Naive thymus-derived CD4-positive, alpha-beta T cell (primary cell): ENCODE data around the gene SIN3A. TPM values are rescaled to one million over a fixed set of nuclear protein-coding genes. Genes with fewer than 3 reads are reported as not detected.

Source experiments
- ATAC-seq: fragments of 150-1000 bp; cut with Tn5 transposase; 2 replicates; pipeline ENCODE4 v1.10.0; 2021; ENCODE audit warnings: mild to moderate bottlenecking, moderate library complexity
- CTCF ChIA-PET: fragments of 350-600 bp; sonication (Branson Sonifier 250); formaldehyde crosslinking; loops from one replicate; lab custom pipeline; 2021; ENCODE audit warnings: antibody characterized with exemption; lab: Charles Lee
- POLR2A ChIA-PET: fragments of 350-600 bp; sonication (Branson Sonifier 250); formaldehyde crosslinking; loops from one replicate; lab custom pipeline; 2021; ENCODE audit warnings: antibody characterized with exemption, inconsistent platforms; lab: Charles Lee
- DNase-seq, 9 donors: peaks; one replicate each; pipeline versions ENCODE4 v3.0.0 to v3.0.0-alpha.2; 2020 to 2022; ENCODE audit warnings: mixed read lengths in 1 of 9
- H3K27ac ChIP-seq: one replicate; pipeline ENCODE4 v1.7.0; 2013; ENCODE audit warnings: mild to moderate bottlenecking, low read depth, low read length, moderate library complexity
- H3K27me3 ChIP-seq, 2 donors: one replicate each; pipeline ENCODE4 v1.7.0; 2013; ENCODE audit warnings: low read length in 2 of 2, mild to moderate bottlenecking in 2 of 2, moderate library complexity in 2 of 2; ENCODE audit not compliant: control insufficient read depth in 2 of 2, insufficient read depth in 2 of 2
- H3K36me3 ChIP-seq, 3 experiments: 1 replicate in 2 of 3; 2 replicates in 1 of 3; pipeline ENCODE4 v1.7.0; 2013; ENCODE audit warnings: low read length in 3 of 3, mild to moderate bottlenecking in 3 of 3, moderate library complexity in 1 of 3; ENCODE audit not compliant: insufficient read depth in 3 of 3, control insufficient read depth in 2 of 3
- H3K4me1 ChIP-seq, 2 donors: one replicate each; pipeline ENCODE4 v1.7.0; 2013; ENCODE audit warnings: low read length in 2 of 2, mild to moderate bottlenecking in 2 of 2, moderate library complexity in 1 of 2; ENCODE audit not compliant: control insufficient read depth in 2 of 2, insufficient read depth in 2 of 2
- H3K4me3 ChIP-seq: 2 replicates; pipeline ENCODE4 v1.7.0; 2013; ENCODE audit warnings: mild to moderate bottlenecking, low read length
- H3K9me3 ChIP-seq, 3 experiments: 1 replicate in 2 of 3; 2 replicates in 1 of 3; pipeline ENCODE4 v1.7.0; 2013; ENCODE audit warnings: low read length in 3 of 3; ENCODE audit not compliant: control insufficient read depth in 2 of 3
- H3K27ac Mint-ChIP-seq, 9 donors: one replicate each; pipeline ENCODE4 v1.8.0; 2020 to 2022; ENCODE audit warnings: mixed read lengths in 9 of 9, mild to moderate bottlenecking in 8 of 9, moderate library complexity in 5 of 9, inconsistent platforms in 2 of 9
- H3K27me3 Mint-ChIP-seq, 5 donors: one replicate each; pipeline ENCODE4 v1.8.0; 2021 to 2022; ENCODE audit warnings: mixed read lengths in 5 of 5, mild to moderate bottlenecking in 1 of 5
- H3K36me3 Mint-ChIP-seq, 5 donors: one replicate each; pipeline ENCODE4 v1.8.0; 2020 to 2022; ENCODE audit warnings: mixed read lengths in 5 of 5, mild to moderate bottlenecking in 3 of 5, inconsistent platforms in 1 of 5
- H3K4me1 Mint-ChIP-seq, 7 donors: one replicate each; pipeline ENCODE4 v1.8.0; 2020 to 2022; ENCODE audit warnings: mixed read lengths in 7 of 7, mild to moderate bottlenecking in 3 of 7, inconsistent platforms in 1 of 7
- H3K4me3 Mint-ChIP-seq, 10 donors: one replicate each; pipeline ENCODE4 v1.8.0; 2020 to 2022; ENCODE audit warnings: mild to moderate bottlenecking in 10 of 10, mixed read lengths in 10 of 10, moderate library complexity in 6 of 10, inconsistent platforms in 2 of 10
- H3K9me3 Mint-ChIP-seq, 11 donors: one replicate each; pipeline ENCODE4 v1.8.0; 2020 to 2022; ENCODE audit warnings: mixed read lengths in 11 of 11, mild to moderate bottlenecking in 4 of 11, inconsistent platforms in 1 of 11, moderate library complexity in 1 of 11
- intact Hi-C, 2 donors: fragments of 100-400 bp; cut with micrococcal nuclease; formaldehyde crosslinking; loops; one replicate each; pipeline ENCODE4 v1.15.1; 2023
- polyA plus RNA-seq, 2 donors: library from polyadenylated mRNA; unstranded; fragments of 300-500 nt; fragmentation: Illumina TruSeq; gene quantifications; one replicate each; pipeline ENCODE4 v1.2.3, GENCODE V29; 2021
- total RNA-seq, 6 experiments: library from RNA in 5 of 6; stranded (reverse) in 5 of 6; gene quantifications; 1 replicate in 5 of 6; 2 replicates in 1 of 6; pipeline ENCODE4 v1.2.3 and lab custom pipeline; 2021 to 2026

Gene SIN3A
- total and polyA plus RNA-seq, 7 experiments from 2014 or later: 18.0 to 139 (median 120) TPM

DNA sequence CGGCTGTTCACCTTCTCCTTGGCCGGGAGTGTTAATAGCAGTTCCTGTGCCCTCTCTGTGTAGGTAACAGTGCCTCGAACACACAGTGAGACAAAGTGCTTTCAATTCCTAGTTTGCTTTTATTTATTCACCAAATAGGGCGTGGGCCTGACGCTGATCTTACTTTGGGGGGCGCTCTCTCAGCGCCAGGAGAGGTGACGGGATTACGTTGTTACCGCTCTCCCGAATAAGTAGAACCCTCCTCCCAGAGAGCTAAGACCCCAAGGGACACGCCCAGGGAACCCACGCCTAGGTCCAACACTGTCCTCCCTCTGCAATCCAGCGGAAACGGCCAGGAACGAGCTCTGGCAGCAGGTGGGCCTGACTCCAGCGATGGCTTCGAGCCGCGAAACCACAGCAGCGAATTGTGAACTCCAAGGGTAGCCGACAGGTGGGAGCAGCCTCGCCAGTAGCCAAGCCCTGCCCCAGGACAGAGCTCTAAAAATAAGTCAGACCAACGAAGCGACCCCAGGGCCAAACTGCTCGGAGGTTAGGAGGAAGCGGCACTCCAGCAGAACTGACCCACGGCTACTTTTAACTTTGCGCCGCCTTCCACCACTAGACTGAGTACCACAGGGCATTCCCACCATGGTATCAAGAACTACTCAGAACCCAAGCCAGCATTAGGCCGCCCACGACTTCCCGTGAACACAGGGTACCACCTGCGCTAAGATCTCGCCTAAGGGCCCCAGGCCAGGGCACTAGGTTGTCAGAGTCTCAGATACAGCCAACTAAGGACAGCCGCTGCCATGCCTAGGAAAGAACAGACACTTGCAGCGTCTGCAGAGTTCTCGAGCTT, 1.6 kb upstream of the SIN3A start:
- peak overlapping the region; percentile 91 to 99 (median 96) for H3K4me3 Mint-ChIP-seq
- DNase-seq: peak in 4 of 9 donors; percentile 21 to 73 (median 36)
- intact Hi-C loops: loop anchor here (5.0 to 10.0 kb wide), 14 partner anchors 36 to 1969 kb away; partner anchors contain the start of genes COX5A (in 2 of the 2), SCAMP2 (in 2 of the 2), UBL7 (in 2 of the 2) and CLK3 (in 1 of the 2)
- ChIA-PET CTCF (interaction anchor here (1.0 to 4.1 kb wide), 4 partner anchors 20 to 187 kb away, joined by 4 to 30 read pairs (median 6); partner anchors contain the start of genes IMP3, MAN2C1 and SNUPN), POLR2A (interaction anchor here (0.8 to 9.1 kb wide), 21 partner anchors 9 to 907 kb away, joined by 3 to 175 read pairs (median 6); partner anchors contain the start of genes C15orf39, CLK3, IMP3 and MAN2C1)
- H3K27me3 Mint-ChIP-seq: peaks cover 0 to 2% (median 0%) of the 10 kb centered on the region in 5 donors
- H3K36me3 Mint-ChIP-seq: peaks cover 0 to 1% (median 0%) of the 10 kb centered on the region in 5 donors
- H3K27ac ChIP-seq: peak overlapping the region; percentile 82
- H3K9me3 Mint-ChIP-seq: no peaks in the 10 kb centered on the region
- no peaks in the 10 kb centered on the region for H3K9me3 ChIP-seq
- peak overlapping the region; percentile 89 for H3K4me3 ChIP-seq
- peak overlapping the region; percentile 94 to 99 (median 98) for H3K27ac Mint-ChIP-seq
- no peak for ATAC-seq
- H3K36me3 ChIP-seq: peaks cover 0 to 16% (median 0%) of the 10 kb centered on the region in 3 experiments
- peaks cover 23 to 48% (median 38%) of the 10 kb centered on the region in 7 donors for H3K4me1 Mint-ChIP-seq
- H3K27me3 ChIP-seq: no peaks in the 10 kb centered on the region
- H3K4me1 ChIP-seq: peaks cover 22 to 29% of the 10 kb centered on the region in 2 donors

GRCh38 chr15:75452364-75452864, 924 bp upstream of the SIN3A start:
- H3K4me3 ChIP-seq: peak overlapping the region; percentile 89
- H3K9me3 ChIP-seq: no peaks in the 10 kb centered on the region
- peak overlapping the region; percentile 82 for H3K27ac ChIP-seq
- Mint-ChIP-seq H3K9me3 (no peaks in the 10 kb centered on the region), H3K27ac (peak overlapping the region; percentile 94 to 99 (median 98)), H3K27me3 (peaks cover 0 to 2% (median 0%) of the 10 kb centered on the region in 5 donors), H3K4me3 (peak overlapping the region; percentile 91 to 99 (median 96)), H3K36me3 (peaks cover 0 to 3% (median 0%) of the 10 kb centered on the region in 5 donors), H3K4me1 (peaks cover 29 to 54% (median 45%) of the 10 kb centered on the region in 7 donors)
- DNase-seq (peak; percentile 53 to 84 (median 79)), ATAC-seq (no peak)
- ChIA-PET CTCF (interaction anchor here (0.6 to 4.1 kb wide), 5 partner anchors 9 to 425 kb away, joined by 3 to 30 read pairs (median 5); partner anchors contain the start of genes IMP3, MAN2C1 and SNUPN), POLR2A (interaction anchor here (0.6 to 9.1 kb wide), 25 partner anchors 11 to 912 kb away, joined by 3 to 175 read pairs (median 4); partner anchors contain the start of genes CLK3, IMP3, MAN2C1 and PTPN9)
- no peaks in the 10 kb centered on the region for H3K27me3 ChIP-seq
- peaks cover 27 to 29% of the 10 kb centered on the region in 2 donors for H3K4me1 ChIP-seq
- intact Hi-C loops: loop anchor here (5.0 to 10.0 kb wide), 14 partner anchors 35 to 1970 kb away; partner anchors contain the start of genes COX5A (in 2 of the 2), SCAMP2 (in 2 of the 2), UBL7 (in 2 of the 2) and CLK3 (in 1 of the 2)
- peaks cover 0 to 16% (median 0%) of the 10 kb centered on the region in 3 experiments for H3K36me3 ChIP-seq

DNA sequence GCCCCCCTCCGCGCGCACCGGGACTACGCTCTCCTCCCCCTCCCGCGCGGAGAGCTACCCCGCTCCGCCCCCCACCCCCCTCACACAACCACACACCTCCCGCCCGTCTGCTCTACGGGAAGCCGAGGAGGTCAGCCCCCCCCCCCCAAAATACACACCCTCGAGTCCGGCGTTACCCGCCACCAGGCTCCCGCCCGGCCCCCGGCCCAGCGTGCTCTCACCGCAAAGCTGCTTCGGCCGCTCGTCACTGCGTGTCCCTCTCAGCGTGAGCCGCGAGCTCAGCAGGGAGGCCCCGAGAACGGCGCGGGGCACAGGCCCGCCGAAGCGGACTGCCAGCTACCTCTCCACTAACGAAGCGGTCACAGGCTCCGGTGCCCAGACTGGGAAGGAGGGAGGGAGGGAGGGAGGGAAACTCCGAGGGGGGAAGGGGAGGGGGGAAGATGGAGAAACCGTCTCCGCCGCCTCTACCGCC, 252 bp downstream of the SIN3A start:
- H3K27ac Mint-ChIP-seq: peak overlapping the region; percentile 94 to 99 (median 98)
- ATAC-seq (no peak), DNase-seq (peak in 1 of 9 donors; percentile 74)
- intact Hi-C loops: loop anchor here (1.0 to 10.0 kb wide), 26 partner anchors 14 to 1971 kb away; partner anchors contain the start of genes CLK3 (in 2 of the 2), COX5A (in 2 of the 2), MAN2C1 (in 2 of the 2) and SCAMP2 (in 2 of the 2)
- no peaks in the 10 kb centered on the region for H3K9me3 ChIP-seq
- H3K36me3 Mint-ChIP-seq: peaks cover 0 to 3% (median 0%) of the 10 kb centered on the region in 5 donors
- H3K27ac ChIP-seq: peak overlapping the region; percentile 100
- peaks cover 36 to 62% (median 51%) of the 10 kb centered on the region in 7 donors for H3K4me1 Mint-ChIP-seq
- ChIA-PET CTCF (interaction anchor here (1.7 to 4.1 kb wide), 2 partner anchors 83 to 188 kb away, joined by 5 to 30 read pairs; partner anchors contain the start of genes IMP3 and MAN2C1), POLR2A (interaction anchor here (0.6 to 9.1 kb wide), 18 partner anchors 10 to 911 kb away, joined by 3 to 175 read pairs (median 6); partner anchors contain the start of genes COMMD4, IMP3, MAN2C1 and NEIL1)
- peaks cover 0 to 16% (median 0%) of the 10 kb centered on the region in 3 experiments for H3K36me3 ChIP-seq
- peaks cover 28 to 30% of the 10 kb centered on the region in 2 donors for H3K4me1 ChIP-seq
- H3K27me3 Mint-ChIP-seq: peaks cover 0 to 2% (median 0%) of the 10 kb centered on the region in 5 donors
- H3K9me3 Mint-ChIP-seq: no peaks in the 10 kb centered on the region
- peak overlapping the region; percentile 91 to 99 (median 96) for H3K4me3 Mint-ChIP-seq
- H3K27me3 ChIP-seq: no peaks in the 10 kb centered on the region
- peak overlapping the region; percentile 73 for H3K4me3 ChIP-seq

DNA sequence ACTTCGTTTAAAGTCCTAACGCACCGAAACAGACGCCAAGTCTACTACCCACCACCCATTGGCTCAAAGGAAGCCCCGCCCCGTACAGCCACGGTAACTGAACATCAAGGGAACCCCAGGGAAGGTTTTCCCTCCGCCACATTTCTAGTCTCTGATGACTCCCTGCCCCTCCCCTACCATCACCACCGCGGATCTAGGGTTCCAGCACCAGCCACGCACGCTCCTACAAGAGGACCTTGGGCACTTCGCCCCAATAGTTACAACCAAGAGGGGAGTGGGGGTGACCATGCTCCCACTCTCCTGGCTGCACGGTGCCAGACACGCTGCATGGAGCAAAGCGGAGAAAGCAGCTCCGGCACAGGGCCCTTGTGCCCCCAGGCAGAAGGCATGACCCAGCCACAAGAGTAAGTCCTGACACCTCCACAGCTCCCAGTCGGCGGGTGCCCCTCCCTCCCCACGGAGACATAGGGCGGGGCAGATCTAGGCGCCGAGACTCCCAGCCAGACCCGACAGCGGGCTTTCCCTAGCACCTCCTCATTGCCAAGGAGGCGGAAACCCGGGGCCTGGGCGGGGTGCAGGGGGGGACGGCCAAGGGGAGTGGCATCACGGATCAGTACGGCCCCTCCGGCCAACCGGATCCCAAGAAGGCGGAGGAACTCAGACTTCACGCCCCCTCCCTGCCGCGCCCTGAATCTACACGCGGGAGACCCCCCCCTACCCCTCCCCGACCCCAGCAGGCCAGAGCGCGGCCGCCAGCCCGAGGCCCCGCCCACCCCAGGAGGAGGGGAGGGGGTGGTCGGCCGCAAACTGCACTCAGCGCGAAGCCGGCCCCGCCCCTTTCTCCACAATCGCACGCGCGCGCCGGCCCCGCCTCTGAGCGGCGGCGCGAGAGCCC, 936 bp downstream of the SIN3A start:
- H3K4me1 Mint-ChIP-seq: peaks cover 40 to 66% (median 55%) of the 10 kb centered on the region in 7 donors
- peaks cover 0 to 2% (median 0%) of the 10 kb centered on the region in 5 donors for H3K27me3 Mint-ChIP-seq
- peak overlapping the region; percentile 91 to 99 (median 96) for H3K4me3 Mint-ChIP-seq
- H3K9me3 Mint-ChIP-seq: no peaks in the 10 kb centered on the region
- H3K27me3 ChIP-seq: no peaks in the 10 kb centered on the region
- H3K9me3 ChIP-seq: no peaks in the 10 kb centered on the region
- peak overlapping the region; percentile 94 for H3K4me3 ChIP-seq
- DNase-seq (peak; percentile 86 to 97 (median 92)), ATAC-seq (peak; percentile 41)
- peaks cover 33 to 35% of the 10 kb centered on the region in 2 donors for H3K4me1 ChIP-seq
- H3K36me3 Mint-ChIP-seq: peaks cover 0 to 5% (median 4%) of the 10 kb centered on the region in 5 donors
- ChIA-PET POLR2A (interaction anchor here (0.9 to 9.1 kb wide), 8 partner anchors 11 to 197 kb away, joined by 3 to 175 read pairs (median 14); partner anchors contain the start of genes IMP3, MAN2C1, NEIL1 and PTPN9), CTCF (interaction anchor here (0.6 to 4.1 kb wide), 4 partner anchors 17 to 189 kb away, joined by 3 to 30 read pairs (median 4); partner anchors contain the start of genes IMP3 and MAN2C1)
- H3K27ac ChIP-seq: peak overlapping the region; percentile 100
- H3K36me3 ChIP-seq: peaks cover 0 to 11% (median 0%) of the 10 kb centered on the region in 3 experiments
- intact Hi-C loops: loop anchor here (1.0 to 10.0 kb wide), 26 partner anchors 14 to 1972 kb away; partner anchors contain the start of genes CLK3 (in 2 of the 2), COX5A (in 2 of the 2), MAN2C1 (in 2 of the 2) and SCAMP2 (in 2 of the 2)
- H3K27ac Mint-ChIP-seq: peak overlapping the region; percentile 89 to 99 (median 96)
